ENCODE results near the gene RSAD2. TPM values are rescaled to one million over a fixed set of nuclear protein-coding genes. Genes with fewer than 3 reads are reported as not detected.
A peak's percentile ranks its signal among the peaks of the same experiment; 100 is the strongest.
"Not testable (repeated sequence)": the region's sequence is repeated elsewhere in the genome, so short reads cannot be mapped to it uniquely, and the experiment has no call there.

RSAD2 gene
- total RNA-seq, 3 donors from 2014 or later, result 0.33 to 4.8 (median 2.9) TPM

DNA sequence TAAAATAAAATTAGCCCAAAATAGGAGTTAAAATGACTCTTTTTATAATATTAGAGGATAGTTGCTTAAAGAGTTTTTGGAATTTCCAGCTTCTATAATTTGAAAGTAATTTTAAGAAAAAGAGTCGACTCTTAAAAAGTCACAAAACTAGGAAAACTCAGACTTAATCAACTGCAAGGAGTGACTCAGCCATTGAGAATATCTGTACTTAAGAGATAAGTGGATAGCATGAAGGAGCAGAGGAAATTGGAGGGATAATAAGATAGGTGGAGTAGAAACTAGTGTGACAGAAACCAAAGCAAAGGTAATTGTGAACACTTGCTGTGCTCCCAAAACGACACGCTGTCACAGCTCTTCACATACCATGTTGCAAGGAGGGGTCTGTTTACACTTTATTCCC is 8.4 kb downstream of the RSAD2 start:
- no peaks in the 10 kb centered on the region for H3K36me3 ChIP-seq
- no peaks in the 10 kb centered on the region for H3K9me3 ChIP-seq
- no peaks in the 10 kb centered on the region for H3K27me3 ChIP-seq
- no peak for DNase-seq (ENCODE audit: low spot score in 2 of 2)
- no peak overlapping the region for H3K4me3 ChIP-seq
- no peak overlapping the region for H3K27ac ChIP-seq
- no peaks in the 10 kb centered on the region for H3K4me1 ChIP-seq
- no peak for TF ChIP-seq CTCF (IDR thresholded peaks at IDR 0.05)
- intact Hi-C loops (cut with DNase I; ENCODE audit: low total_unique reads), result no loop called here

- H3K4me3 ChIP-seq, result no peak overlapping the region
- intact Hi-C loops (cut with DNase I; ENCODE audit: low total_unique reads), result no loop called here
- no peak for DNase-seq (ENCODE audit: low spot score in 2 of 2)
- no peaks in the 10 kb centered on the region for H3K4me1 ChIP-seq
- no peaks in the 10 kb centered on the region for H3K9me3 ChIP-seq
- no peaks in the 10 kb centered on the region for H3K36me3 ChIP-seq
- TF ChIP-seq POLR2AphosphoS5 (IDR thresholded peaks at IDR 0.05) (no peak), POLR2A (IDR thresholded peaks at IDR 0.05) (no peak), CTCF (IDR thresholded peaks at IDR 0.05) (no peak)
- no peaks in the 10 kb centered on the region for H3K27me3 ChIP-seq
- no peak overlapping the region for H3K27ac ChIP-seq
Observed at GRCh38 chr2:6887751-6888192, 10.2 kb downstream of the RSAD2 start.

DNA sequence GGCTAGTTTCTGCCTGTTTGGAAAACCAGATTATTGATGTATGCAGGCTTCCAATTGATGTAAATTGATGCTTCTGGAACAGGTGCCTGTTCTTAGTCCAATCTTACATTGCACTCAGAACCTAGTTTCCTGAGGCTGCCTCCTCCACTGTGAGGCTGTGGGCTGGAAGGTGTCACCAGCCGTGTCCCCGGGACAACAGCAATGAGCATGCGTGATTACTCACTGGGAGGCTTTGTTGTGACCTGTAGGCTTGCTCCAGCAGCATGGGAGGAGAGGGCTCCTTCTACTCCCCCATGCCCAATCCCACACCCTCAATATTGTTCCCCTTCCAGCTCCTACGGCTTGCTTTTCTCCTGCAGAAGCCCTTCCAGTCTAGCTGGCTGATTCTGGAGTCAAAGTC is 11.1 kb downstream of the RSAD2 start:
- no peaks in the 10 kb centered on the region for H3K36me3 ChIP-seq
- intact Hi-C loops (cut with DNase I; ENCODE audit: low total_unique reads), result no loop called here
- H3K27me3 ChIP-seq, result no peaks in the 10 kb centered on the region
- no peak for DNase-seq (ENCODE audit: low spot score in 2 of 2)
- no peak overlapping the region for H3K27ac ChIP-seq
- TF ChIP-seq POLR2A (IDR thresholded peaks at IDR 0.05), result no peak
- TF ChIP-seq CTCF (IDR thresholded peaks at IDR 0.05), result no peak
- no peak for TF ChIP-seq POLR2AphosphoS5 (IDR thresholded peaks at IDR 0.05)
- no peaks in the 10 kb centered on the region for H3K9me3 ChIP-seq
- no peaks in the 10 kb centered on the region for H3K4me1 ChIP-seq
- no peak overlapping the region for H3K4me3 ChIP-seq

DNA sequence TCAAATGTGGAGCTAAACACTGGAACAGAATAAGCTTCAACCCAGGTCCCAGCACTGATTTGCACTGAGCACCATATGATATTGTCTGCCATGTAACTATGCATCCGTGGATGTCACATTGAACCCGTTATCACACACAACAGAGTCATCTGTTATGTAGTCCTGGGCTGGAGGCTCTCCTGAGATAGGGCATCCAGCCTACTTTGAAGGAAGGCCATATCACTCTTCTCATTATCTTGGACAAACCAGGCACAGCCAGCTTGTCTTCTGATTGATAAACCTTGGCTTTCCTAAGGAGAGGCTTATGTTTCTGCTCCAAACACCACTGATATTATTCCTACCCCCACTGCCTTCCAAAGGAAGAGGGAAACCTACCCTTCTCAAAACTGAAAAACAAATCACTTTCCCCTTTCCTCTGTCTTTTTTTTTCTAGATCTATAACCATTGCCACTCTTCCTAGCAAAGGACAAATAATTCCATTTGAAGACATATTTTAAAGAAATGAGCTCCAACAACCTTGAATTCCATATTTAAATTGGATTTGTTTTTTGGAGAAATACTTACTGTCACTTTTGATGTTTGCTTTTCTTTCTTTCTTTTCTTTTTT is 16.4 kb downstream of the RSAD2 start:
- no peaks in the 10 kb centered on the region for H3K4me1 ChIP-seq
- H3K9me3 ChIP-seq, result no peaks in the 10 kb centered on the region
- no peaks in the 10 kb centered on the region for H3K36me3 ChIP-seq
- intact Hi-C loops (cut with DNase I; ENCODE audit: low total_unique reads), result no loop called here
- no peak overlapping the region for H3K27ac ChIP-seq
- no peak overlapping the region for H3K4me3 ChIP-seq
- no peak for DNase-seq (ENCODE audit: low spot score in 2 of 2)
- no peaks in the 10 kb centered on the region for H3K27me3 ChIP-seq
- TF ChIP-seq POLR2A (IDR thresholded peaks at IDR 0.05), result no peak

GRCh38 chr2:6896930-6897759 is 19.6 kb downstream of the RSAD2 start:
- H3K27ac ChIP-seq, result no peak overlapping the region

DNA sequence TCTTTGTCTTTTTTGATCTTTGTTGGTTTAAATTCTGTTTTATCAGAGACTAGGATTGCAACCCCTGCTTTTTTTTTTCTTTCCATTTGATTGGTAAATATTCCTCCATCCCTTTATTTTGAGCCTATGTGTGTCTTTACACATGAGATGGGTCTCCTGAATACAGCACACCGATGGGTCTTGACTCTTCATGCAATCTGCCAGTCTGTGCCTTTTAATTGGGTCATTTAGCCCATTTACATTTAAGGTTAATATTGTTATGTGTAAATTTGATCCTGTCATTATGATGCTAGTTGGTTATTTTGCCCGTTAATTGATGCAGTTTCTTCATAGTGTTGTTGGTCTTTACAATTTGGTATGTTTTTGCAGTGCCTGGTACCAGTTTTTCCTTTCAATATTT is 25.0 kb downstream of the RSAD2 start:
- H3K9me3 ChIP-seq; H3K27me3 ChIP-seq; H3K4me1 ChIP-seq; H3K27ac ChIP-seq; H3K36me3 ChIP-seq; H3K4me3 ChIP-seq; DNase-seq (ENCODE audit: low spot score in 2 of 2); intact Hi-C loops (cut with DNase I; ENCODE audit: low total_unique reads): not testable (repeated sequence)

More at GRCh38 chr2:6896930-6897759, 19.6 kb downstream of the RSAD2 start:
- intact Hi-C loops (cut with DNase I; ENCODE audit: low total_unique reads), result no loop called here
- TF ChIP-seq CTCF (IDR thresholded peaks at IDR 0.05), result peak; percentile 64 to 80 (median 75)
- no peak for TF ChIP-seq POLR2A (IDR thresholded peaks at IDR 0.05)
- H3K27me3 ChIP-seq, result no peaks in the 10 kb centered on the region
- H3K36me3 ChIP-seq, result no peaks in the 10 kb centered on the region
- H3K4me1 ChIP-seq, result no peaks in the 10 kb centered on the region
- no peak overlapping the region for H3K4me3 ChIP-seq
- no peaks in the 10 kb centered on the region for H3K9me3 ChIP-seq
- no peak for DNase-seq (ENCODE audit: low spot score in 2 of 2)

Measured in breast epithelium (tissue), 4 donors.